Gastrocnemius medialis (tissue), 4 donors: Measurements from ENCODE around the gene KIAA1549.

ENCODE experiments used
- CTCF ChIP-seq, 5 experiments: fragments of 450-650 bp in 3 of 5; fragments of 200-600 bp in 2 of 5; sonication (generic) in 2 of 5; IDR thresholded peaks in 4 of 5; conservative IDR thresholded peaks in 1 of 5; 1 replicate in 4 of 5; 2 replicates in 1 of 5; pipeline ENCODE4 v1.5.1; 2016 to 2019; ENCODE audit warnings: antibody characterized with exemption in 5 of 5, mild to moderate bottlenecking in 3 of 5, moderate library complexity in 3 of 5
- POLR2A ChIP-seq, 2 donors: fragments of 450-650 bp; IDR thresholded peaks; one replicate each; pipeline ENCODE4 v1.6.1; 2017; ENCODE audit warnings: antibody characterized with exemption in 2 of 2, mild to moderate bottlenecking in 2 of 2, moderate library complexity in 2 of 2

- TF ChIP-seq CTCF (IDR thresholded peaks at IDR 0.05 in 4 of 5, conservative IDR thresholded peaks at IDR 0.05 in 1 of 5) (no peak), POLR2A (IDR thresholded peaks at IDR 0.05) (no peak)
These were observed 85.5 kb downstream of the KIAA1549 start for GRCh38 chr7:138895679-138896078.
